Activated T-cell treated with anti-CD3 and anti-CD28 coated beads for 24 hours (primary cell): ENCODE measurements around the gene NTNG2.

Experiments
- DNase-seq: peaks from one replicate; pipeline ENCODE4 v3.0.0-alpha.2; 2020; ENCODE audit warnings: low read depth

Gene NTNG2

DNA sequence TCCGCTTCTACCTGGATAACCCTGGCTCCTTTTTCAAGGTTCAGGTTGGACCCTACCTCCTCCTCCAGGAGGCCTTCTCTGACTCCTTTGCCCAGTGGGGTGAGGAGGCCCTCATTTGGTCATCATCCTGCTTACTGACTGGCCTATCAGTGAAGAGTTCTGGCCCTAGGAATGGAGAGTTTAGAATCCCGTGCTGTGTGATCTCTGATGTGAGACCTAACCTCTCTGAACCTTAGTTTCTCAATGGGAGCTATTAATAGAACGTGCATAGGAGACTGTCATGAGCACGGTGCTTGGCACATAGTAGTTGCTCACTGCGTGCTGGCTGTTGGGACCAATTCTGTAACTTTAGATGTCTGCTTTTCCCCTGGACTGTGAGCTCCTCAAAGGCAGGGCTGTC, 10.3 kb downstream of the NTNG2 start:
- no peak for DNase-seq

DNA sequence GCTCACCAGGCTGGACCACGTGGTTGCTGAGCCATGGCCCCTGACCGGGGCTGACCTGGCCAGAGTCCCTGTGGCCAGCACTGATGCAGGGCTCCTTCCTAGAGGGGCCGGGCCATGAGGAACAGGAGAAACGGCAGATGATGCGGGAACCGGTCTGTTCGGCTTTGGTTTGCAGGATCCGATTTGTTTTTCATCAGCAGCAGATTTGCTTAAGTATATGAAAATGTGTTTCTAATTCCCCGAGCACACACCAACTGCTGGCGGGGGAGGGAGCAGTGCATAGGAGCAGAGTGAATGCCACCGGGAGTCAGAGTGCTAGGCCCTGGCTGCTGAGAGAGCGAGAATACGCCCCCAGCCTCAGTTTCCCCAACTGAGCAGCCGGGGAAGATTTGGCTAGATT, 13.6 kb downstream of the NTNG2 start:
- no peak for DNase-seq

DNA sequence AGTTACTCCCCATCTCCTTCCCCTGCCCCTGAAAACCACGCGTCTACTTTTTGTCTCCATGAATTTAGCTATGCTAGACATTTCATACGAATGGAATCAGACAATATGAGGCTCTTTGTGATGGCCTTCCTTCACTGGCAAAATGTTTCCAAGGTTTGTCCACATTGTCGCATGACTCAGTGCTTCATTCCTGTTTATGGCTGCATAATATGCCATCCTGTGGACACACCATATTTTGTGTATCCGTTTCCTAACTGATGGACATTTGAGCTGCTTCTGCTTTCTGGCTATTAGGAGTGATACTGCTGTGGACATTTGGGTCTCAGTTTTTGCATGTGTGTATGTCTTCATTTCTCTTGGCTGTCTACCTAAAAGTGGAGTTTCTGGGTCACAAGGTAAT, 14.5 kb downstream of the NTNG2 start:
- DNase-seq: no peak

DNA sequence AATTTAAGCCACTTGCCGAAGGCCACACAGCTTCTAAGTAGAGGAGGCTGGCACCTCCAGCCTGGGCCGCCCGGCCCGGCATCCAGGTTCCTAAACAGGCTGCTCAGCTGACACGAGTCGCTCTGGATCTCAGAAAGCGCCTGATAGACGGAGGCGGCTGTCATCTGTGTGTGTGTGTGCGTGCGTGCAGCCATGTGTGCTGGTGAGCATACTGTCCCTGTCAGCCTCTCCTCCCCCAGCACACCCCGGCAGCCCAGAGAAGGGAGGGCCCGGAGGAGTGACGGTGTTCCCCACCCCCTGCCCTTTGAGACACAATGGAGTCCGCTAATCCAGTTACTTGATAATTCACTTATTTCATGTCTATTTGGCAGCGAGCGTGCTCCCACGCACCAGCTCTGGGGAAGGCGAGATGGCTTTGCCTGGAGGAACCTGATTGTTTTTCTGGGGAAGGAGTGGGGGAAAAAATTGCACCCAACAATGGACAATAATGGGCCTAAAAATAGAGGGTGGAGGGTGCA, 20.0 kb downstream of the NTNG2 start:
- DNase-seq: no peak

DNA sequence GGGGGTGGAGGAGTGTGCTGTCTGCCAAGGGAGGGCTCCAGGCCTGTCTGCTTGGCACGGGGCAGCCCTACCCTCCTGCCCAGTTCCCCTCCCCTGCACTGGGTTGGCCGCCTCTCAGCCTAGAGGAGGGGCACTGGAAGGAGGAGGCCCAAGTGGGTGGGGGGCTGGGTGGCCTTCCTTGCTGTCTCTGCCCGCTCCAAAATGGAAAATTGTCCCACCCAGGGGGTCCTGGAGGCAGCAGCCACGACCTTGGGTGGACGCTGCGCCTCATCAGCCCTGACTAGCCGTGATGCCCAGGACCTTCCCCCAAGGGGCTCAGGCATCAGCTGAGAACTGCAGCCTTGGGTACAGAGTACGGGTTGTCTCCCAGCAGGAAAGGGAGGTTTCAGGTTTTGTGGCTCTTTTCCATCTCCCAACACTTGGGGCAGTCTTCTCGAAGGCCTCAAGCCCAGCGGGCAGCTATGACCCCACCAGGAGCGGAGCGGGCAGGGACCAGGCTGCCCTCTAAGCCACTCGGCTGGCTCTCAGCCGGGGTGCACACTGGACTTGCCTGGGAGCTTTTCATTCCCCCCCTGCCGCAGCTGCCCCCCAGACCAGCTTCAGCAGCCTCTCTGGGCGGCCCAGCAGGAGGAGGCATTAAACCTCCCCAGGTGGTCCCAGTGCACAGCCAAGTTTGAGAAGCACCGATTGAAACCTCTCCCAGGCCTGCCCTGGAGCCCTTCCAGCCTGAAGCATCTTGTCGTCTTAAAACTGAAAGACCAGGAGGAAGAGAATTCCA, 20.6 kb downstream of the NTNG2 start:
- no peak for DNase-seq

DNA sequence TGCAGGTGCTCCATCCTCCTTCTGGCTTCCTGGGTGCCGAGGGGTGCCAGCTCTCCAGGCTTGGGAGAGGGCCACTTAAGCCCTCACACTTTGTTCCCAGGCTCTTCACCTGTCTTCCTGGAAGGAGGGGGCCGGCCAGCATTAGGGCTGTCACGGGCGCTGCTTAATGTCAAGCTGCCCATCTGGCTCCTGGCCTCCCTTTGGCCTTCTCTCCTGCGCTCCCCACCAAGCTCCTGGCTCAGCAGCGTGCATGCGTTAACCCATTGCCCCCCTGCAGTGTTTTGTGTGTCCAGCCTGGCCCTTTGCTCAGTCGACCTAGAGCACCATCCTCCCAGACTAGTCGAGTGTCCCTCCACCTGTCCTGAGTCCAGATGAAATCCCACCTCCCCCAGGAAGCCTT, 21.3 kb downstream of the NTNG2 start:
- DNase-seq: no peak

DNA sequence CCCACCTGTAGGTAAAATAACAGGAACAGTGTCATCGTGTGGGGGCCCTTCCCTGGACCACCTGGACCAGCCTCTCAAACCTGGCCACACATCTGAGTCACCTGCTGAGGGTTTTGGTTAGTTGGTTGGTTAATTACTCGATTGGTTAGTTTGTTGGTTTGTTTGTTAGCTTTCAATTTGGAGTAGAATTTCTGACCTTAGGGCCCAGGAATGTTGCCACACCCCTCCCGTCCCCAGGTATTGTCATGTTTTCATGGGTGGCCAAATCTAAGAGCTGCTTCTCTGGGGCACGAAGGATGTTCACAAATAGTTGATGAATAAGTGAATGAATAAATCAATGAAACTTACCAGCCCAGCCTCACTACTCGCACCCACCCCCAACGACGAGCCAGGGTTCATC, 21.9 kb downstream of the NTNG2 start:
- DNase-seq: no peak

DNA sequence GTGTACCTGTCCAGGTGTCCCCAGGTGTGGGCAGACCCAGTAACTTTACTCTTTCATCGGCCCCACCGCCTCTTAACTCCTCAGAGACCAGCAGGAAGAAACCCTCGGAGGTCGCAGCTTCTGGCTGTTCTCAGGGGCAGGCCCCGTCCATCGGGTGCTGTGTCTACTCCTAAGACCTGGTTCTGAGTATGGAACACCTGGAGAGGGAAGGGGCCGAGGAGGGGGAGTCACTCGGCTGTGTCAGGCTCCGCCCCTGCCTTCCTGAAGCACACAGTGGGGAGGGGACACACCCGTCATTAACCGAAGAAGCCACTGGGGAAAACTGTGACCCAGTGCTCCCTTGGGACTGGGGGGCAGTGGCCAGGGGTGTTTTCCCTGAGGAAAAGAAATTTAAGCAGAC, 22.3 kb downstream of the NTNG2 start:
- DNase-seq: no peak

DNA sequence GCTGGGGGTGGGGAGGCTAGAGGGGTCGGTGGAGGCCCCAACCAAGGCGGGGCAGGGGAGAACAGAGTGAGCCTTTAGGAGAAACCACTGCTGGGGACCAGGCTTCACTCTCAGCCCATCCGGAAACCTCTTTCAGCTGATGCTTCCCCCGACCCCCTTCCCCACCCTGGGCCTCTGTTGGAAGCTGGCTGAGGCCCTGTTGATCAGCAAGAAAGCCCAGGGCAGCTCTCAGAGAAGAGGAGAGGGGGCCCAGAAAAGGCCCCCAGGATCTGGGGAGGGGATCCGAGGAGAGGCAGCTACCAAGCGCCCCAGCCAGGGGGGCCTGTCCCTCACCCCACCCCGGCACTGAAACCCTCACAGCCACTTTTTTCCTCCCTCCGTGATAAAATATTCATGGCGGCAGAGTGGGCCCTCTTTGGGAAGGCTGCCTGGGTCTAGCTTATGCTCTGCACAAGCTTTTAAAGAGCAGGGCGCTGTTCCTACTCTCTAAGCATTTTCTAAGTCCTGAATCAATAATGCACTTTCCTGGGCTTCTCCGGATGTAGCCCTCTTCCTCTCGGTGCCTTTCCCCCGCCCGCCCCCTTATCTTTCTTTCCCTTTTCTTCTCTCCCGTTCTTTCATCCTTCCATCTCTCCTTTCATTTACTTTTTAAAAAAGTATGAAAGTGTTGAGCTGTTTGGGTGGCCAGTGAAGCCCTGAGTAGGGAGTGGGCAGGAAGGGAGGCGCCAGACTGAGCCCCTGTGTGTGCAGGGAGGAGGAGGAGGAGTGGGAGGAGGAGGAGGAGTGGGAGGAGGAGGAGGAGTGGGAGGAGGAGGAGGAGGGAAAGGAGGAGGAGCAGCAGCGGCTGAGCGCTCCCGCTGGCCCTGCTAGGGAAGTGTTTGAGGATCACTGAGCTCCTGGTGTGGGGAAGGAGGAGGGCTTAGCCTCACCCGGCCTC, 23.5 kb downstream of the NTNG2 start:
- no peak for DNase-seq

DNA sequence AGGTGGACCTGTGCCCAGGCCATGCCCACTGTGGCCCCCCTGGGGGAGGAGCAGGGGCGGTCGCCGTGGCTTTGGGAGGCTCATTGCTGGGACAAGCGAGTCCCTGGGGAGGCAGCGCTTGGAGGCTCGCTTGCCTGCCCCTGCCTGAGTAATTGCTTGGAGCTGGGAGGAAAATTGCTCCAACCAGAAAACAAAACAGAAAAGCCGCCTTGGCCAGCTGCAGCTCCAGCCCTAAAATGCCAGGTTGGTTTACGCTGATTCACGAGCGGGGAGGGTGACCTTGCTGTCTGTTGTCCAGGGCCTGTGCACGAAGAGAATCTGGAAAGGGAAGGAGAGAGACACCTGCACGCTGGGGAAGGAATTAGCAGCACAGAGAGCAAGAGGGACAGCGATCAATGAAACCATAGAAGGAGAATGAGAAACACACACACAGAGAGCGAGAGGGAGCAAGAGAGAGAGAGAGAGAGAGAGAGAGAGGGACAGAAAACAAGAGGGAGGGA, 25.3 kb downstream of the NTNG2 start:
- no peak for DNase-seq

DNA sequence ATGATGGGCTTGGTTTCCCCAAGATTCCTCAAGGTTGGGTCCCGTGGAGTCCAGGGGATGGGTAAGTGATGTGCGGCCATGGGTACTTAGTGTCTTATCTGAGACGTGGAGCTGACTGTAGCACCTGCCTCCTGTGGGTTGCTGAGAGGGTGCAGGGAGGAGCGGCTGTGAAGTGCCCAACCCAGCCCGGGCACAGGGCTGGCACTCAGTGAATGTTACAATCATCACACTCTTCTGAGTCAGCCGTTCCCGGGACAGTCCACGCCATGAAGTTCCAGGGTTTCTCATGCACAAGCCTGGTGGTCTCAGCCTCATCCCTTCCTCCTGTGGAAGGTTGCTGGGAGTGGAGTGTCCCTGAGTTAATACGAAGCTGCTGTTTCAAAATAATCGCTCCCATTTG, 29.1 kb downstream of the NTNG2 start:
- no peak for DNase-seq

DNA sequence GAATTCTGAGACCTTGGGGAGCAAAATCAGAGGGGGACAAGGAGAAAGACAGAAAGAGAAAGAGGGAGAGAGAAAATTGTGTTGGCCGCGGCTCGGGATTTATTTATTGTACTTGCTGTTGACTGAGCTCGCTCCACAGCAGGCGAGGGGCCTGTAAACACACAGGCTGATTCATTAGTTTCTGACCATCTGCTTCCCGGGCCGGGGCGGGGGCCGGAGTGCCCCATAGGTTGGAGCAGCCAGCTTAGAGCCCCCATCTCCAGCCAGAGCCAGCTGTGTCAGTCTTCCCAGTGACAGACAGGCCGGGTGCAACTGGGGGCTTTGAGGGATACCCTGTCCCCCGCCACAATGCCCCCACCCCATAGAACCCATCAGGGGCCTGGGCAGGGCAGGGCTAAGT, 30.9 kb downstream of the NTNG2 start:
- no peak for DNase-seq

DNA sequence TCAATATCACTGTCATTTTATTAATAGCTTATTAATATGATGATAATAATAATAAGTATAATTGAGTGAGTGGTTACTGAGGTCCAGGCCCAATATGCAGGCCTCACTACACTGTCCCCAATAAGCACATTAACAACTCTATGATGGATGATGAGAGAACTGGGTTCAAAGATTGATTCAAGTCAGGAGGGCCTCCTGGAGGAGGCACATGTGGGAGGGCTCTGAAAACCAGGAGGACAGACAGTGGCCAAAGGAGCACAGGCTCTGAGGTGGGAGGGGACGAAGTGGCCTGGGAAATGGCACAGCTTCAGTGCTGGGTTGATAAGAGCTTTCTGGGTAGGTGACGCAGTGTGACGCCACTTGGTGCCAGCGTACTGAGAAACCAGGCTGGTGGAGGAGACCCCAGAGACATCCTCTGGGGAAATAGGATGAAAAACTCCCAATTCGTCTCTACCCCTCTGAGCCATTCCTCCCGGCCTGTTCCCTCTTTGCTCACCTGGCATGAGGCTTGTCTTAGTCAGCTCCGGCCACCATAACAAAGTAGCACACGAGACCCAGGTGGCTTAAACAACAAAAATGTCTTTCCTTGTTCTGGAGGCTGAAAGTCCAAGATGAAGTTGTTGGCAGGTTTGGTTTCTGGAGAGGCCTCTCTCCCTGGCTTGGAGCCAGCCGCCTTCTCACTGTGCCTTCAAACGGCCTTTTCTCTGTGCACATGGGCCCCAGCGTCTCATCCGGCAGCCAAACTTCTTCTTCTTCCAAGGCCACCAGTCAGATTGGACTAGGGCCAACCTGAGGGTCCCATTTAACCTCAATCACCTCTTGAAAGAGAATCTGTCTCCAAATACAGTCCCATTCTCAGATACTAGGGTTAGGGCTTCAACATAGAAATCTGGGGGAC, 31.6 kb downstream of the NTNG2 start:
- DNase-seq: no peak

DNA sequence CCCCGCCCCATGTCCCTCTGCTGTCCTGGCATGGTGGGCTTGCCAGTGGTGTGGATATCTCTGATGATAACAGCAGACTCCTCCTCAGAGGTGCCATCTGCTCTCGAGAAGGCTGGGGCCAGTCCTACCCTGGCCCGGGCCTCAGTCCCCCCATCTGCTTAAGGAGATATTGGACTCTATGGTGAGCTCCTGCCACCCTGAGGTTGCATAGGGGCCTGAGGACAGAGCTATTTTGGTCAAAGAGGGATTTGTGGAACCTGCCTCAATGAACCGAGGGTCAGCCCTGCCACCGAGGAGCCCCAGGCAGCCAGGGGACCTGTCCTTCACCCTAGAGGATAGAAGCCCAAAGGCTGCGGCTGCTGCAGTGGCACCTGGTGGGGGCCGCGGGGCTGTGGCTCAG, 32.6 kb downstream of the NTNG2 start:
- DNase-seq: no peak

DNA sequence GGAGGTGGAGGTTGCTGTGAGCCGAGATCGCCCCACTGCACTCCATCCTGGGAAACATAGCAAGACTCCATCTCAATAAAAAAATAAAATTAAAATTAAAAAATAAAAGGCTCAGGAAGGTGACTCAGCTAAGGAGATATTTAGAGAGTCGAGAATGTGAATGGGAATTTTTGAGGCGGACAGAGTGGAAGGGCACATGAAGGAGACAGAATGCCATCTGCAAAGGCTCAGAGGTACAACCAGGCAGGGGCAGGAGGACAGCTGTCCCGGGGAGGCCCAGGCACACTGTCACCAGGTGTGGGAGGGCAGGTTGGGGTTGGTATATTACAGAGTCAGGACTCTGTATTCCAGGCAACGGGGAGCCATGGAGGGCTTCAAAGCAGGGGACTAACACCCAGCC, 35.5 kb downstream of the NTNG2 start:
- no peak for DNase-seq

DNA sequence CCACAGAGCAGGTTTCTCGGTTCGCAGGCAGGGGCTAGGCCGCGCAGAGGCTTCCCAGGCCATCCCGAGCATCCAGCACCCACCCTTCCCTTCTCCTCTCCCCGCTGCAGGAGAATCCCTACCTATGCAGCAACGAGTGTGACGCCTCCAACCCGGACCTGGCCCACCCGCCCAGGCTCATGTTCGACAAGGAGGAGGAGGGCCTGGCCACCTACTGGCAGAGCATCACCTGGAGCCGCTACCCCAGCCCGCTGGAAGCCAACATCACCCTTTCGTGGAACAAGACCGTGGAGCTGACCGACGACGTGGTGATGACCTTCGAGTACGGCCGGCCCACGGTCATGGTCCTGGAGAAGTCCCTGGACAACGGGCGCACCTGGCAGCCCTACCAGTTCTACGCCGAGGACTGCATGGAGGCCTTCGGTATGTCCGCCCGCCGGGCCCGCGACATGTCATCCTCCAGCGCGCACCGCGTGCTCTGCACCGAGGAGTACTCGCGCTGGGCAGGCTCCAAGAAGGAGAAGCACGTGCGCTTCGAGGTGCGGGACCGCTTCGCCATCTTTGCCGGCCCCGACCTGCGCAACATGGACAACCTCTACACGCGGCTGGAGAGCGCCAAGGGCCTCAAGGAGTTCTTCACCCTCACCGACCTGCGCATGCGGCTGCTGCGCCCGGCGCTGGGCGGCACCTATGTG, 36.1 kb downstream of the NTNG2 start:
- DNase-seq: no peak

DNA sequence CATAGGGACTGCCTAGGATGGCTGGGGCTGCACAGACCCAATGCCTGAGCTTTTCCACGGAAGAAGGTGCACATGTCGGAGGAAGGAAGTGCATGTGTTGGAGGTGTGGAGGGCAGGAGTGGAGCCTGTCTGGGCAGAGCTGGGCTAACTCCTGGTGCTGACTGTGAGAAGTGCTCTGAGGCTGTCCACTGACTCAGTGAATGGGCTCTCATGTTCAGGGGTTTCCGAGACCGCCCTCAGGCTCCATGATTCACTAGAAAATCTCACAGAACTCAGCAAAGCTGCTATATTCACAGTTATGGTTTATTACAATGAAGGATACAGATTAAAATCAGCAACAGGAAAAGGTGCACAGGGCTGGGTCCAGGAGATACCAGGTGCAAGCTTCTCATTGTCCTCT, 37.2 kb downstream of the NTNG2 start:
- DNase-seq: no peak

DNA sequence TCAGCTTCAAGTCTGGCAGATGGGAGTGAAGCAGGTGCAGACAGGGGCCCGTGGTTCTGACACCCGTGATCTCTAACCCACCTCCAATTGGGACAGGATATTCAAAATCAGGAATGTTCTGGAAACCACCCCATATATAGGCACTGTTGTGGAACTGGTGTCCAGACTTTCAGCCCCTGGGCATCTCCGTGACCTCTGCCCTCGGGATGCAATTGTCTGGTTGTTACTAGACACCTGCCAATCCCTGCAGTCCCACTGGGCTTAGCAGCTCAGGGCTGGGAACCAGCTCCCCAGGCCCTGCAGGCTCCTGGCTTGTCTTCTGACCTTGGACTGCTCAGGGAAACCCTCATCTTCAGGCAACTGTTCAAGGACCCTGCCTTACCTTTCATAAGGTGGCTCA, 38.8 kb downstream of the NTNG2 start:
- no peak for DNase-seq

DNA sequence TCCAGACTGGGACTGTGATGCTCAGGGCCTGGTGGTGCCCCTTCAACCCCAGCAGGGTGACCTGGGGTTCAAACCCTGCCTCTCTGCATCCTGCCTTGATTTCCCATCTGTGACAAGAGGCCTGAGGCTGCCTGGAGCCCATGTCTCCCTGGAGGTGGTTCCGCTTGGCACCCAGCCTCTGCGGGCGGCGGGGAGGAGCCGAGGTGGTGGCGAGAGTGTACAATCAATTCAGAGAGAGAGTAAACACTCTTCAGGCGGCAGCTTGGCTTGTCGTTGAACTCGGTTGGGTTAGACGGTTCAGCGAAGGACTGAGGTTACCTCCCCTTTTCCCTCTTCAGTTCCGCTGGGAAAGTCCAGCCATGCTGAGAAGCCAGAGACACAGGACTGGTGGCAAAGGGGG, 39.3 kb downstream of the NTNG2 start:
- no peak for DNase-seq

DNA sequence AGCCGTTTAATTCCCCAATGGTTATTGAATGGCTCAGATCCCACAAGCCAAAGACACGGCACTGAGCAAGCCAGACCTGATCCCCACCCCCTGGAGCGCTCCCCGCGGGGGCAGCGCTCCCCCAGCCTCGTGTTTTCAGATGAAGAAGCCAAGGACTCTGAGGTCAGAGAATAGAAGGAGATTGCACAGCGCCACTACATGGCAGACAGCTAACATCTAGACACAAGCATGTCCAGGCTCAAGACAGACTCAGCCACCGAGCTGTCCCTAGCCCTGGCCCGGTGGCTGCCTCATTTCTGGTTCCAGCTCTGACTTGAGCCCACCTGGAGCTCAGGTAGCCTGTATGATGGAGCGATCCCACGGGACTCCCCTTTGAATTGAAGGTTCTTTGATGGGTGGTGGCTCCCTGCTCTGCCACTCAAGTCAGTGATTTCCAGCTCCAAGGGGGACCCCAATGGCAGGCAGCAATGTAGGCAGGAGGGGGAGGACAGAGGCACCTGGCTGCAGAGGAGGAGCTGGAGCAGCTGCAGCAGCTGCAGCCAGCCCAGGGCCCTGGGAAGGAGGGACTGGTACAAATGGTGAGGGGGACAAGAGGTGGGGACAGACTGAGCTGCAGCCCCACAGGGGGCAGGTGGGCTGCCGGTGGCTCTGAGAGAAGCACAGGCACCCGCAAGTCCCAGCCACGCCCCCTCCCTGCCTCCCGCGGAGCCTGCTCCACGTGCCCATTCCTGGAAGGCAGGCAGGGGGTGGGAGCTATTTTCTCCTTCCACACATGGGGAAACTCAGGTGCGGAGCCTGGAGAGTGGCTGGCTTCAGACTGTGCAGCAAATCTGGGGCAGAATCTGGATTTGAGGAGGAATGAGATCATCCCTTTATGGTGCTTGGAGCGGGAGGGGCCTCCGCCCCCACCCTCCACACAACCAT, 40.2 kb downstream of the NTNG2 start:
- no peak for DNase-seq
